SW480 (cell line): ENCODE results near the gene SS18L1.

ENCODE experiments used
- DNase-seq: peaks from one replicate; pipeline ENCODE4 v3.0.0-alpha.2; 2016; ENCODE audit warnings: low spot score

Gene SS18L1

GRCh38 chr20:62174021-62174804 is 30.6 kb downstream of the SS18L1 start:
- no peak for DNase-seq

- DNase-seq = no peak
Observed at GRCh38 chr20:62174870-62175624, 31.5 kb downstream of the SS18L1 start.

- DNase-seq = no peak
Observed at GRCh38 chr20:62175711-62176110, 32.1 kb downstream of the SS18L1 start.

GRCh38 chr20:62176866-62177265 is 33.3 kb downstream of the SS18L1 start:
- no peak for DNase-seq

GRCh38 chr20:62177307-62177706 is 33.7 kb downstream of the SS18L1 start:
- no peak for DNase-seq

GRCh38 chr20:62178316-62179161 is 35.0 kb downstream of the SS18L1 start:
- DNase-seq = no peak

GRCh38 chr20:62179162-62179504 is 35.6 kb downstream of the SS18L1 start:
- no peak for DNase-seq

GRCh38 chr20:62181808-62182207 is 38.2 kb downstream of the SS18L1 start:
- no peak for DNase-seq

GRCh38 chr20:62182469-62183425 is 39.2 kb downstream of the SS18L1 start, which contains the start of gene MTG2:
Gene MTG2 (plus strand): TSS chr20:62183028. CDS start chr20:62193421, 10,393 bp downstream.
- peak; percentile 99 for DNase-seq

GRCh38 chr20:62183426-62184142 is 40.0 kb downstream of the SS18L1 start:
- no peak for DNase-seq

- DNase-seq = no peak
Observed at GRCh38 chr20:62186096-62186426, 42.5 kb downstream of the SS18L1 start.

GRCh38 chr20:62186887-62187866 is 43.6 kb downstream of the SS18L1 start:
- DNase-seq = no peak

GRCh38 chr20:62190639-62191411 is 47.3 kb downstream of the SS18L1 start:
- DNase-seq = no peak

- no peak for DNase-seq
Observed at GRCh38 chr20:62191781-62192559, 48.4 kb downstream of the SS18L1 start.

GRCh38 chr20:62192635-62193034 is 49.1 kb downstream of the SS18L1 start:
- no peak for DNase-seq

GRCh38 chr20:62193079-62194025 is 49.8 kb downstream of the SS18L1 start:
- DNase-seq = no peak

- DNase-seq = no peak
Observed at GRCh38 chr20:62195075-62195405, 51.5 kb downstream of the SS18L1 start.
